ENCODE measurements around the gene RAB11FIP3. TPM values are rescaled to one million over a fixed set of nuclear protein-coding genes. Genes with fewer than 3 reads are reported as not detected.
"Not testable (repeated sequence)": the region's sequence is repeated elsewhere in the genome, so short reads cannot be mapped to it uniquely, and the experiment has no call there.

The RAB11FIP3 gene
- total RNA-seq, 1 donor from 2014 or later, result 60.2 TPM

DNA sequence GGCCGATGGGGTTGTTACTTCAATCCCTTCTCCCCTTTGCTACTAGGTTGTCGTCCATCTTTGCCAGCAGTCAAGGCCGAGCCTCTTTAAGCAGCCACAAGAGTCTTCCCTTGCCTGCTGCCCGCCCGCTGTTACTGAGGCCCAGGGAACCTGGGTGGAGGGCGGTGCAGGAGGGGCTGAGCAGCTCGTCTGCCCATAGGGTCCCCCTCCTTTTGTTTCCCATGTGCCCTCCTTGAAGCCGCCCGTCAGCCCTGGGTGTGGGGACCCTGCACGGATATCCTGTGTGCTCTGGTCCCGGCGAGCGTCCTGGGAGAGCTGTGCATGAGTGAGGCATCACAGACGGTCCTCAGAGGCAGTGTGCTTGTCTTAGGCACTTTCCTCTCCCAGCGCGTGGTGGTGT is 64.2 kb downstream of the RAB11FIP3 start:
- H3K27me3 Mint-ChIP-seq (ENCODE audit: unreplicated experiment), result no peaks in the 10 kb centered on the region
- peaks cover 8% of the 10 kb centered on the region for H3K4me1 Mint-ChIP-seq (ENCODE audit: unreplicated experiment)
- peaks cover 30% of the 10 kb centered on the region for H3K36me3 Mint-ChIP-seq (ENCODE audit: unreplicated experiment)
- no peak overlapping the region for H3K4me3 Mint-ChIP-seq (ENCODE audit: unreplicated experiment)
- DNase-seq (ENCODE audit: extremely low spot score, unreplicated experiment), result no peak
- TF ChIP-seq, protein P1, sequence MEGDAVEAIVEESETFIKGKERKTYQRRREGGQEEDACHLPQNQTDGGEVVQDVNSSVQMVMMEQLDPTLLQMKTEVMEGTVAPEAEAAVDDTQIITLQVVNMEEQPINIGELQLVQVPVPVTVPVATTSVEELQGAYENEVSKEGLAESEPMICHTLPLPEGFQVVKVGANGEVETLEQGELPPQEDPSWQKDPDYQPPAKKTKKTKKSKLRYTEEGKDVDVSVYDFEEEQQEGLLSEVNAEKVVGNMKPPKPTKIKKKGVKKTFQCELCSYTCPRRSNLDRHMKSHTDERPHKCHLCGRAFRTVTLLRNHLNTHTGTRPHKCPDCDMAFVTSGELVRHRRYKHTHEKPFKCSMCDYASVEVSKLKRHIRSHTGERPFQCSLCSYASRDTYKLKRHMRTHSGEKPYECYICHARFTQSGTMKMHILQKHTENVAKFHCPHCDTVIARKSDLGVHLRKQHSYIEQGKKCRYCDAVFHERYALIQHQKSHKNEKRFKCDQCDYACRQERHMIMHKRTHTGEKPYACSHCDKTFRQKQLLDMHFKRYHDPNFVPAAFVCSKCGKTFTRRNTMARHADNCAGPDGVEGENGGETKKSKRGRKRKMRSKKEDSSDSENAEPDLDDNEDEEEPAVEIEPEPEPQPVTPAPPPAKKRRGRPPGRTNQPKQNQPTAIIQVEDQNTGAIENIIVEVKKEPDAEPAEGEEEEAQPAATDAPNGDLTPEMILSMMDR (IDR thresholded peaks at IDR 0.05), result no peak
- H3K27ac Mint-ChIP-seq (ENCODE audit: unreplicated experiment), result no peak overlapping the region
- no peaks in the 10 kb centered on the region for H3K9me3 Mint-ChIP-seq (ENCODE audit: unreplicated experiment)

DNA sequence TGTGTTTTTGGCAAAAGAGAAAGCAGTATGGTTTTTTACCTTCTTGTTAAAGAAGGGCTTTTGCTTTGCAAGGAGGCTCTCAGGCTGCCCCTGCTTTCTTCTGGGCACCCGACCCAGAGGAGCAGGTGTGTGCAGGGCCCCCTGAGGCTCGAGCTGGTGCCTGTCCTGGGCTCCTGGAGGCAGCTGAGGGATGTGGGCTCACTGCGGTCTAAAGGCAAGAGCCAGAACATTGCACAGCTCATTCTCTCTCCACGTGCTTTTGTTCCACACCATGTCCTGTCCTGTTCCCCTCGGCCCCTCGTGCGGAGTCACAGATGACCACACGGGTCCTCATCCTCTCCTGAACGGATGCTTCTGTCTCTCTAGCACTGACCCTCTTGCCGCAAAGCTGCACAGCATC is 65.3 kb downstream of the RAB11FIP3 start:
- no peaks in the 10 kb centered on the region for H3K27me3 Mint-ChIP-seq (ENCODE audit: unreplicated experiment)
- TF ChIP-seq, protein P1 (IDR thresholded peaks at IDR 0.05), result no peak
- H3K4me3 Mint-ChIP-seq (ENCODE audit: unreplicated experiment), result no peak overlapping the region
- peaks cover 26% of the 10 kb centered on the region for H3K36me3 Mint-ChIP-seq (ENCODE audit: unreplicated experiment)
- DNase-seq (ENCODE audit: extremely low spot score, unreplicated experiment), result no peak
- peak overlapping the region; percentile 62 for H3K27ac Mint-ChIP-seq (ENCODE audit: unreplicated experiment)
- H3K4me1 Mint-ChIP-seq (ENCODE audit: unreplicated experiment), result peaks cover 8% of the 10 kb centered on the region
- H3K9me3 Mint-ChIP-seq (ENCODE audit: unreplicated experiment), result no peaks in the 10 kb centered on the region

DNA sequence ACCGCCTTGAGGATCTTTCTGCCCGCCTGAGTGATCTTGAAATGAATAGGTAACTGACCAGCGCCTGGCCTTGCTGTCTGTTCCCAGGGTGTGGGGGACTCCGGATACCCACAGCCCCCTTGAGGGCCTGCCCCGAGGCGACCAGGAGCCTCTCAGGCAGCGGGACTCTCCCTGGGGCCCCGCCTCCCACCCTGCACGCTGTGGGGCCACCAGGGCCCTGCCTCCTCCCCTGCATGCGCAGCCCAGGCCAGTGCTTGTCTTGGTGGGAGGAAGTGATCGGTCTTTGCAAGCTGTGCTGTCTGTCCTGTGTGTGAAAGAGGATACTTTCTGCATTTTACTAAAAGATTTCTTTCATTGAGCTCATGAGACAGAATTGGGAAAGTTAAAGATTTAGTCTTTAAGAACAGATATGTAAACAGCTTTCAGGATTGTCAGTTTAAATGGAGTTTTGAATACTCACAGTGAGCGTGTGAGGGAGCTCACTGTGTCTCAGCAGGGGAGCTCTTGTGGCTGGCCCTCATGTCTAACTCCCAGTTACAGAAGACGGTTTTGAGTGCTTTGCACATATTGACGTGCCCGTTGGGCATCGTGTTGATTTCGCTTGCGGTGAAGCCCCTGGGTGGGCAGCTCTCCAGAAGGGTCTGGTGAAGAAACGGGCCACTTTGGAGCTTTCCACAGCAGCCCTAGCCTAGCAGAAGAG is 65.9 kb downstream of the RAB11FIP3 start:
- H3K4me3 Mint-ChIP-seq (ENCODE audit: unreplicated experiment), result no peak overlapping the region
- no peaks in the 10 kb centered on the region for H3K9me3 Mint-ChIP-seq (ENCODE audit: unreplicated experiment)
- no peaks in the 10 kb centered on the region for H3K27me3 Mint-ChIP-seq (ENCODE audit: unreplicated experiment)
- TF ChIP-seq, protein P1 (IDR thresholded peaks at IDR 0.05), result no peak
- peak overlapping the region; percentile 62 for H3K27ac Mint-ChIP-seq (ENCODE audit: unreplicated experiment)
- H3K4me1 Mint-ChIP-seq (ENCODE audit: unreplicated experiment), result peaks cover 8% of the 10 kb centered on the region
- DNase-seq (ENCODE audit: extremely low spot score, unreplicated experiment), result no peak
- peaks cover 26% of the 10 kb centered on the region for H3K36me3 Mint-ChIP-seq (ENCODE audit: unreplicated experiment)

DNA sequence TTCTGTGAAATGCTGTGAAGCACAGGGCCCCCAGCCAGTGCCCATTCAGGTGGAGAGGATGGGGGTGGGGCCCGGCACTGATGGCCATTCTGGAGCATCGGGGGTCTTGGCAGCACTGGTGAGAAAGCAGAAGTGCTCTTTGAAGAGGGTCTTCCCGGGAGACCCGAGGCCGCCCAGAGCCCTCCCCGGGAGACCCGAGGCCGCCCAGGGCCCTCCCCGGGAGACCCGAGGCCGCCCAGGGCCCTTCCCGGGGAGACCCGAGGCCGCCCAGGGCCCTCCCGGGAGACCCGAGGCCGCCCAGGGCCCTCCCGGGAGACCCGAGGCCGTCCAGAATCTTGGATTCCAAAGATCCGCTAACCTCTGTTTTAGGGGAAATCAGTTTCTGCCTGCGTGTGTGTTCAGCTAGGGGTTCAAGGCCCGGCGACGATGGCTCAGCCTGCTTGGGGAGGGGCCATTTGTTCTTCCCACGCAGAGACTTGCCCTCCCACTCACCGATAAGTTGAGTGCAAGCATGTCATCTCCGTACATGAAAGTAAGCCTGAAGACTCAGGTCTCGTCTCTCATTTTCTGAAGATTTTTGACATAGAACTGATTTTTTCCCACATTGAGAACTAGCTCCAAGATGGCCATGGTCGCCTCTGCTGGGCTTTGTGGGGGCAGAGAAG is 66.9 kb downstream of the RAB11FIP3 start:
- DNase-seq (ENCODE audit: extremely low spot score, unreplicated experiment), result no peak
- Mint-ChIP-seq H3K27ac (ENCODE audit: unreplicated experiment) (no peak overlapping the region), H3K36me3 (ENCODE audit: unreplicated experiment) (peaks cover 29% of the 10 kb centered on the region), H3K4me1 (ENCODE audit: unreplicated experiment) (peaks cover 8% of the 10 kb centered on the region), H3K4me3 (ENCODE audit: unreplicated experiment) (no peak overlapping the region), H3K9me3 (ENCODE audit: unreplicated experiment) (no peaks in the 10 kb centered on the region), H3K27me3 (ENCODE audit: unreplicated experiment) (no peaks in the 10 kb centered on the region)
- TF ChIP-seq, protein P1 (IDR thresholded peaks at IDR 0.05), result no peak

DNA sequence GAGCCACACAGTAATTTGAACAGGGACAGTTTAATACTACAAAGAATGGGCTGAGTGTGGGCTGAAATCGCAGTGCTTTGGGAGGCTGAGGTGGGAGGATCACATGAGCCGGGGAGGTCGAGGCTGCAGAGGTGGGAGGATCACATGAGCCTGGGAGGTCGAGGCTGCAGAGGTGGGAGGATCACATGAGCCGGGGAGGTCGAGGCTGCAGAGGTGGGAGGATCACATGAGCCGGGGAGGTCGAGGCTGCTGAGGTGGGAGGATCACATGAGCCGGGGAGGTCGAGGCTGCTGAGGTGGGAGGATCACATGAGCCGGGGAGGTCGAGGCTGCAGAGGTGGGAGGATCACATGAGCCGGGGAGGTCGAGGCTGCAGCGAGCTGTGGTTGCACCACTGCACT is 69.2 kb downstream of the RAB11FIP3 start:
- not testable (repeated sequence) for H3K4me1 Mint-ChIP-seq (ENCODE audit: unreplicated experiment); H3K4me3 Mint-ChIP-seq (ENCODE audit: unreplicated experiment); H3K27me3 Mint-ChIP-seq (ENCODE audit: unreplicated experiment); H3K27ac Mint-ChIP-seq (ENCODE audit: unreplicated experiment); DNase-seq (ENCODE audit: extremely low spot score, unreplicated experiment); H3K9me3 Mint-ChIP-seq (ENCODE audit: unreplicated experiment)
- peaks cover 26% of the 10 kb centered on the region for H3K36me3 Mint-ChIP-seq (ENCODE audit: unreplicated experiment)
